ENCODE data around the gene ITPRID2. TPM values are rescaled to one million over a fixed set of nuclear protein-coding genes. Genes with fewer than 3 reads are reported as not detected.
A peak's percentile ranks its signal among the peaks of the same experiment; 100 is the strongest.

ITPRID2 gene
- total RNA-seq, 6 donors from 2014 or later: 125 to 770 (median 214) TPM

- DNase-seq (no peak), ATAC-seq (ENCODE audit: low FRiP score in 2 of 2) (no peak)
- peaks cover 3 to 39% (median 16%) of the 10 kb centered on the region in 4 donors for H3K36me3 ChIP-seq
- TF ChIP-seq POLR2AphosphoS5 (IDR thresholded peaks at IDR 0.05): no peak
- no peak for TF ChIP-seq POLR2A (IDR thresholded peaks at IDR 0.05)
- no peak for TF ChIP-seq EP300 (IDR thresholded peaks at IDR 0.05)
- no peak for TF ChIP-seq CTCF (IDR thresholded peaks at IDR 0.05)
- H3K27ac ChIP-seq: peak overlapping the region in 2 of 4 donors; percentile 4 to 40
- peaks cover 49 to 67% (median 51%) of the 10 kb centered on the region in 4 donors for H3K4me1 ChIP-seq
- 61 to 83% methylated on average over 1 of the region's 1 CpG for WGBS, 2 donors
- no peaks in the 10 kb centered on the region for H3K27me3 ChIP-seq
- no peaks in the 10 kb centered on the region for H3K9me3 ChIP-seq
- peak overlapping the region in 1 of 4 donors; percentile 91 for H3K4me3 ChIP-seq
These were observed 4.8 kb downstream of the ITPRID2 start for GRCh38 chr2:181896286-181896685.

- no peaks in the 10 kb centered on the region for H3K9me3 ChIP-seq
- WGBS, 2 donors: 45 to 49% methylated on average over 3 of the region's 3 CpGs
- DNase-seq (no peak), ATAC-seq (ENCODE audit: low FRiP score in 2 of 2) (no peak)
- no peaks in the 10 kb centered on the region for H3K27me3 ChIP-seq
- H3K4me3 ChIP-seq: no peak overlapping the region
- no peak for TF ChIP-seq CTCF (IDR thresholded peaks at IDR 0.05)
- no peak for TF ChIP-seq POLR2A (IDR thresholded peaks at IDR 0.05)
- TF ChIP-seq POLR2AphosphoS5 (IDR thresholded peaks at IDR 0.05): no peak
- no peak for TF ChIP-seq EP300 (IDR thresholded peaks at IDR 0.05)
- peak overlapping the region in 2 of 4 donors; percentile 30 to 68 for H3K27ac ChIP-seq
- peaks cover 50 to 78% (median 55%) of the 10 kb centered on the region in 4 donors for H3K4me1 ChIP-seq
- peaks cover 11 to 73% (median 34%) of the 10 kb centered on the region in 4 donors for H3K36me3 ChIP-seq
These were observed 8.6 kb downstream of the ITPRID2 start for GRCh38 chr2:181900007-181900651.

DNA sequence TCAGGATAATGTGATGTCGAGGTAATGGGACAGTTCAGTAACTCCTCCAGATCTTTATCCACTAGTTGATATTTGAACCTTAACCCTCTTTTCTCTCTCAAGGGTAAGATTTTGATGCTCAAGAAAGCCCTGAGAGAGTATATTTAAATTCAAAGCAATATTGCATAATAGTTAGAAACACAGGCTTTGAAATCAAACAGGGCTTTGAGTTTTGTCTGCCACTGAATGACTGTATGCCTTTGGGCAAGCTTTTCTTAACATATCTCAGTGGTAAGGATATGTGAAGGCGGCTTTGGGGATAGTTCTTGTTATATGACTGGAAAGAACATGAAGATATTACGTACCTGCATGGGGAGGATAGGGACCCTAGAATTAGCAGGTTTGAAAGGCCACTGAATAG lies 11.1 kb downstream of the ITPRID2 start:
- Histone ChIP-seq H3K27me3 (no peaks in the 10 kb centered on the region), H3K4me1 (peaks cover 27 to 58% (median 37%) of the 10 kb centered on the region in 4 donors), H3K27ac (no peak overlapping the region), H3K4me3 (no peak overlapping the region), H3K36me3 (peaks cover 11 to 78% (median 34%) of the 10 kb centered on the region in 4 donors), H3K9me3 (no peaks in the 10 kb centered on the region)
- TF ChIP-seq POLR2A (IDR thresholded peaks at IDR 0.05): no peak
- TF ChIP-seq CTCF (IDR thresholded peaks at IDR 0.05): no peak
- TF ChIP-seq EP300 (IDR thresholded peaks at IDR 0.05): no peak
- TF ChIP-seq POLR2AphosphoS5 (IDR thresholded peaks at IDR 0.05): no peak
- ATAC-seq (ENCODE audit: low FRiP score in 2 of 2): no peak
- no peak for DNase-seq
- 76 to 80% methylated on average over 3 of the region's 3 CpGs for WGBS, 2 donors

- ATAC-seq (ENCODE audit: low FRiP score in 2 of 2) (peak in 1 of 2 donors; percentile 56), DNase-seq (no peak)
- Histone ChIP-seq H3K4me3 (no peak overlapping the region), H3K27ac (peak overlapping the region in 2 of 4 donors; percentile 33 to 51), H3K36me3 (peaks cover 11 to 69% (median 30%) of the 10 kb centered on the region in 4 donors), H3K27me3 (no peaks in the 10 kb centered on the region), H3K4me1 (peaks cover 26 to 66% (median 42%) of the 10 kb centered on the region in 4 donors), H3K9me3 (no peaks in the 10 kb centered on the region)
- 12 to 14% methylated on average over 2 of the region's 2 CpGs for WGBS, 2 donors
- TF ChIP-seq POLR2A (IDR thresholded peaks at IDR 0.05): no peak
- TF ChIP-seq CTCF (IDR thresholded peaks at IDR 0.05): peak; percentile 28 to 47 (median 38)
These were observed 12.6 kb downstream of the ITPRID2 start for GRCh38 chr2:181904022-181904632.
